HG02678 (cell line): ENCODE measurements around the gene PLCD3.

Experiments used
- ATAC-seq: cut with Tn5 transposase; IDR thresholded peaks from one replicate; pipeline ENCODE4 v1.9.1; 2021; ENCODE audit warnings: mild to moderate bottlenecking, moderate library complexity; ENCODE audit not compliant: unreplicated experiment

Gene PLCD3

DNA sequence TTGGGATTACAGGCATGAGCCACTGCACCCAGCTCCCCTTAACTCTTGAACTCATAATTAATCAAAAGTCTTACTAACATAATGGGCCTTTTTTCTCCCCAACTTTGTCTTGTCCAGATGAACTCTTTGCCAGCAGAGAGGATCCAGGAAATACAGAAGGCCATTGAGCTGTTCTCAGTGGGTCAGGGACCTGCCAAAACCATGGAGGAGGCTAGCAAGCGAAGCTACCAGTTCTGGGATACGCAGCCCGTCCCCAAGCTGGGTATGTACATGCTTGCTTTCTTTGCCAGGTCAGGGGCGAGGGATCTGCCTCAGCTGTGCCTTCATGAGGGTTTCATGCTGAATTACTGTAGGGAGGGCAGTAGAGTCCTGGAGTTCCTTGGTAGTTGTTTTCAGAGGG is 45.9 kb downstream of the PLCD3 start:
- no peak for ATAC-seq

DNA sequence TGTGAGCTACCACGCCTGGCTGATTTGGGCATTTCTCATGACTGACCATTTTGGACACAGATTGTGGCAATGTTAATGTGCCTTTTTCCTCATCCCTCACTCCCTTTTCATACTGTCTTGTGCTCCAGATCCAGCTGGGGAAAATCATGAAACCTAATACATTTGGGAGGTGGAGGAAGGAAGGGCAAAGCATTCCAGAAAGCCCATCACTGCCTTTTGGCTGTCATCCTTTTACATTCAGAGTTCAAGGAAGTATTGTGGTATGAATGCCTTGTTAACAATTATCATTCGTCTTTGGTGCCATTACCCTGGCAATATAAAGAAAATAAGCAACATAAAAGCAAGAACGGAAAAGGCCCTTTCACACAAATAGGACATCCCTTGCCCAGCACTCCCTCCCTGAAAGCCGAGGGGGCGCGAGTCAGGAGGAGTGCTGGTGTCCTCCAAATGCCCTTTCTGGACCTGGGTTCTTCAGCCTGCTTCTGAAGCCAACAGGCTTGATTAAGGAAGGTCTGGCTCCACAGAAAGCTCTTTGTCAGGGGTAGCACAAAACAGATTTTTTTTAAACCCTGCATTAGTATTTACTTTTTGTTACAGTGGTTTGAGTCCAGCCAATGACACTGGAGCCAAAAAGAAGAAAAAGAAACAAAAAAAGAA is 51.1 kb downstream of the PLCD3 start:
- no peak for ATAC-seq

DNA sequence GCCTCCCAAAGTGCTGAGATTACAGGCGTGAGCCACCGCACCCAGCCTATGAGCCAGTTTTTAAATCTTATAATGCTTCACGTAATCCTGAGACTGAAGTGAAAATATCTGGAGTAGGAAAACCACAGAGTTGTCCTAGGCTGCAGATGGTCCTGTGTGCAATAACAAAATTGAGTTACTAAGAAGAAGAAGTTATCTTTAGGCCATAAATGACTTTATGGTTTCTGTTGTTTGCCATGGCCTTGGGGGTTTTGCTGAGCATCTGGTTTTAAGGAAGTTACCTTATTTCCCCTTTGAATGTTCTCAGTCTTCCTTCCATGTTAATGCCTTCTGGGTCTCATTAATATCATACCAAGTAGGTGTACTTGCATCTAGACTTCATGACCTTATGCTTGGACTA is 54.7 kb downstream of the PLCD3 start:
- ATAC-seq = no peak

DNA sequence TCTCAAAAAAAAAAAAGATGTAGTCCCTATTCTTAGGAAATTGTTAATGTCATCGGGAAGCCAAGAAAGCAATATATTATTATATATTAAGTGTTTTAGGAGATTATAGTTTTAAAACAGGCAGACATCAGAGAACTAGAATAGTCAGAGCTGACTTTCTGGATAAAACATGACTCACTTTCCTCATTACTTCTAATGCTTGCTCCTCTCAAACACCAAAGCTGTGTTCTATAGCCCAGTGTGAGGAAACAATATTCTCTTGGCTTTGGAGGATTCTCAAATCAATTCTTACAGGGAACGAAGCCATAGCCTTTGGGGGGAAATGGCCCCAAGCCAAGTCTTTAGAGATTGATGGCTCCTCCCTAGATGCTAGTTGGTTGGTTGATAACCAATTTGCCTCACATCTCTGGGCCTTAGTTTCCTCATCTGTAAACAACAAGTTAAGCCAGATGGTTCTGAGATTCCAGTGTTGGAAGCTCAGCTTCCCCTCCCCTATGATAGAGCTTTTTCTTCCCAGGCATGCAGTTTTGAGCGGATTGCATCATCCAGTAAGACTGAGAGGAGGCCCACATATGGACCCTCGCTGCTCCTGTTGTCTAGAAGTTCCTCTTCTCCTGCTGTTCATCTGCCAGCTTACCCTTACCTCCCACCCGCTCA is 58.8 kb downstream of the PLCD3 start:
- no peak for ATAC-seq

DNA sequence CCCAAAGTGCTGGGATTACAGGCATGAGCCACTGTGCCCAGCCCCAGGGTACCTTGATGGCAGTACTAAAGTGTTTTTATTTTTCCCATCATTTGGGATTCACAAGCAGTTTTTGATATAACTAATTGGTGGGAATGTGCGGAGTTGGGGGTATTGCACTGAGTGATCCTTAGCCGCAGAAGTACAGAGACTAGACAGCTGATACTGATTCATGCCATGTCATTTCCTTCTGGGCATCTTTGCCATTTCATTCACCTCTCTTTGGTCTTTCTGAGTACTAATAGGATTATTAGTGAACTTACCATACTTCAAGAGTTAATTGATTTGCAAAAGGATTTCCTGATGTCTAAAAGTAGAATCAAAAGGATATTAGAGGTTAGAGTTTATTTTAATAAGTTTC is 61.5 kb downstream of the PLCD3 start:
- ATAC-seq = no peak

DNA sequence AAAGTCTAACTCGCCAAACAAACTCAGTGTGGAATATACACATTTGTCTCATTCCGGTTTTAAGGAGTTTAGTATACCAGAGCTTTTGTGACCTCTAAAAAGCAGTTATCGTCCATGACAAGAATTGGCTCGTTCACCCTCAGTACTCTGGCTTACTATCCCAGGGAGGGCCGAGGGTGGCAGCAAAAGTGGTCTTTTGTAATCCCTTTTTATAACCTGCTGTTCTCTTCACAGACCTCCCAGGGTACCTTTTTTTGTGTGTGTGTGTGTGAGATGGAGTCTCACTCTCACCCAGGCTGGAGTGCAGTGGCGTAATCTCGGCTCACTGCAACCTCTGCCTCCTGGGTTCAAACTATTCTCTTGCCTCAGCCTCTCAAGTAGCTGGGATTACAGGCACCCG is 62.3 kb downstream of the PLCD3 start:
- no peak for ATAC-seq

DNA sequence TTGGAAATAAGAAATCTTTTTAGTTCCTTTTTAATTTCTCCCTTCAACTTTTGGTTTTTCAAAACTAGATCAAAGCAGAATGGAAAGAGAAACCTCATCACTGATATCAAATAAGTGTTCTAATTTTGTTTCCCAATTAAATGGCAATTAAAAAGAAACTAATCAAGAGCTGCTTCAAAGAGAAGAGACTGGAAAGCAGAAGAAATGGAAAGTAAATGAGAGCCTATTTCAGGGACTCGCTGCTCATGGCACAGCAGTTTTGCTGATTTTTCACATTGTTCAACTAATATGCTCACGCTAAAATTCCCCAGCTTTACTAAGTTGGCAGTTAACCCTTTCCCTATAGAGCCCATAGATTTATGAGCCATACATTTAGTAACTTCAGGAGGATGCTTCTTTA is 64.7 kb downstream of the PLCD3 start:
- ATAC-seq = no peak

DNA sequence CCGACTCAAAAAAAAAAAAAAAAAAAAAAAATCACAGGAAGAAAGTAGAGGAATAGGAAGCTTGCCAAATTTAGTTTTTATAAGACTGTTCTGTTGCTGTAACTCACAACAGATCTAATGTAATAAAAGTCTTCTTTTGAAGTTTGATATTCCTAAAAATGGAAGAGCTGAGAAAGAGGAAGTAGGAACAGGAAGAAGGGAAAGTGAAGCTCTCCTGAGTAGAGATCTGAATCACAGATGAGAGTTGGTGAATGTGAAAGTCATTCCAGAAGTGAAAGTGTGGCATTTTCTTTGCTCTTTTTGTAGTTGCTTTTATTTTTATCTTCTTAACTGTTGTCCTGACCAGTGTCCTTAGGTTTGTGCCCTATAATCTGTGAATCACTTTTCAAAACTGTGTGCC is 69.1 kb downstream of the PLCD3 start:
- ATAC-seq = no peak

DNA sequence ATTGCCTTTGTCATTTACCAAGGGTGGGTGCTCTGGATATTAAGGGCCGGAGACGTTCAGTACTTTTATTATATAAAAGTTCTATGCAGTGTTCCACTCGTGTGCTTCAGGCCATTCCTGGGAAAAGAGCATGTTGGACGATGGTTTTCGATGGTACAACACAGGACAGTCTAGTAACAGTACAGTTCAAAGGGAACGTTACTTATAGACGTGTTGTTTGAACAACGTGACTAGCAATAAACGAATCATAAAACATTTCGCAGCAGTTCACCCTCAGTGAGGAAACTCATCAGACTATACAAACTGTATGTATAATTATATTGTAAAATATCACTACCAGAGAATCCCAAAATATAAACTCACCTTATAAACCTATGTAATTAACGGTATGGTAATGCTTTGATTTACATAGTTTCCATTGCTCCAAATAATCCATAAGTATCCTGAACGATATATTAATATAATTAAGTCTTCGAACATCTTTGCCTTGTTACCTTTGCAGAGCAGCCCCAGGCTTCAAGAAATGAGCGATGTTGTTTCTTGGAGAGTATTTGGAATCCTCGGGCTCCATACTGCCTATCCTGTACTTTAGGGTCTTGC is 70.6 kb downstream of the PLCD3 start:
- no peak for ATAC-seq

DNA sequence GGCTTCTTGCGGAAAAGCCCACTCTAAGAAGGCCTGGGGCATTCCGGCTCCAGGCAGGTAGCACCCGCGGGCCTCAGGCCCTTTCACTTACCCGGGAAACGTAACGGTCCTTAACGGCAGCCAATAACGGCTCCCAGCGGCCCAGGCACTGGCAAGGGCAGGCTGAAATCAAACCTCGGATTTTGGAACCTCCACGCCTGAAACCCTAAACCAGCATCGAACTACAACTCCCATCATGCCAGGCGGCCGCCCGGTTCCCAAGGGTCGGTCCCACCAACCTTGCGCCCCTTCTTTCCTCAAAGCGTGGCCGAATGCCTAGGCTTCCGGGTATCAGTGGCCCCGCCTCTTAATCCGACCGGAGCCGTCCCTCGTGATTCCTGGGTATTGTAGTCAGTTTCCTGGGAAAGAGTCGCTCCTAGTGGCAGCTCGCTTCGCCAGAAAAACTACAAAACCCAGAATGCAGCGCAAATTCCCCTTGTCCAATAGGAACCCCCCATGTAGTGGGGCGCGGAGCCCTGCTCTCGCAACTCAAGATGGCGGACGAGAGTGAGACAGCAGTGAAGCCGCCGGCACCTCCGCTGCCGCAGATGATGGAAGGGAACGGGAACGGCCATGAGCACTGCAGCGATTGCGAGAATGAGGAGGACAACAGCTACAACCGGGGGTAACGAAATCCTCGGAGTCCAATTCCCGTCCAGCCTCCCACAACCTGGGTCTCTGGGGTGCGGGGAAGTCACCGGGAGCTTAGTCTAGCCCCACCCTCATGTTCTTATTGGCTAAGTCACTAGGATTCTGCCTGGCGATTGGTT is 71.3 kb downstream of the PLCD3 start, which contains the start of gene NMT1:
Gene NMT1 (plus strand): TSS at position 521 of the 809 bp plus-strand sequence. CDS start 13 bp downstream, at position 534.
- ATAC-seq = peak; percentile 89

DNA sequence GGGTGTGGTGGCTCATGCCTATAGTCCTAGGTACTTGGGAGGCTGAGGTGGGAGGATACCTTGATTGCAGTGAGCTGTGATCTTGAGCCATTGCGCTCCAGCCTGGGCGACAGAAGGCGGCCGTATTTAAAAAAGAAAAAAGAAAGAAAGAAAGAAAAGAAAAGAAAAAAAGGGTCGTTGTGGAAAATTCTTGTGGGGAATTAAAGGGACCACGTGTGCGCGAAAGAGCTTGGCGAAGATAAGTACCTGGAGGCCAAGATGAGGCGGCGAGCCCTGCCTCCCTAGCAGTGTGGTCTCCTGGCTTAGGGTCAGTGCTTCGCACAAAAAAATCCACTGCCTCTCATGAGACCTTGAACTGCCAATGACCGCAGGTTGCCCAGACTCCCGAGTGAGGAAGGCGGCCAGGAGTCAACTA is 71.9 kb downstream of the PLCD3 start:
- ATAC-seq = peak; percentile 1
